SK-N-SH (cell line): ENCODE measurements around the gene GTF2F2. TPM values are rescaled to one million over a fixed set of nuclear protein-coding genes. Genes with fewer than 3 reads are reported as not detected.

Source experiments
- CTCF ChIA-PET: fragments of 300-600, 350-600 bp; formaldehyde crosslinking; extraction: SDS; loops from one replicate; lab custom pipeline; 2021; lab: Yijun Ruan, JAX
- POLR2A ChIA-PET: fragments of 350-600 bp; sonication (Branson Sonifier 250); formaldehyde crosslinking; extraction: SDS; loops from one replicate; lab custom pipeline; 2020; ENCODE audit warnings: antibody characterized with exemption, inconsistent platforms; lab: Yijun Ruan, JAX
- DNase-seq: peaks from one replicate; pipeline ENCODE4 v3.0.0; 2012
- H2AFZ ChIP-seq: fragments of 200-600 bp; sonication (generic); 2 replicates; pipeline ENCODE4 v1.8.1; 2016; ENCODE audit warnings: antibody characterized with exemption, mild to moderate bottlenecking, low read depth
- H3F3A ChIP-seq: fragments of 200-600 bp; sonication (generic); replicated peaks from 2 replicates; pipeline ENCODE3; 2016; ENCODE audit warnings: antibody characterized with exemption, mild to moderate bottlenecking; ENCODE audit not compliant: insufficient read depth
- H3K27ac ChIP-seq, 2 experiments: fragments of 200-500 bp in 1 of 2; fragments of 200-600 bp in 1 of 2; sonication (Bioruptor generic) in 1 of 2; sonication (generic), shearing (Covaris generic) in 1 of 2; 2 replicates each; pipeline versions ENCODE4 v1.5.1 to v1.6.1; 2014 to 2016; ENCODE audit warnings: low read depth in 2 of 2, inconsistent platforms in 1 of 2, low read length in 1 of 2, mild to moderate bottlenecking in 1 of 2, mixed read lengths in 1 of 2
- H3K27me3 ChIP-seq: fragments of 200-600 bp; sonication (generic), shearing (Covaris generic); 2 replicates; pipeline ENCODE4 v1.6.1; 2016; ENCODE audit warnings: mixed run types; ENCODE audit not compliant: insufficient read depth
- H3K36me3 ChIP-seq, 2 experiments: fragments of 200-500 bp in 1 of 2; fragments of 200-600 bp in 1 of 2; sonication (Bioruptor generic) in 1 of 2; sonication (generic) in 1 of 2; replicated peaks in 1 of 2; 2 replicates each; pipeline versions ENCODE3 to v1.5.1; 2014 to 2016; ENCODE audit warnings: low read length in 1 of 2, mild to moderate bottlenecking in 1 of 2; ENCODE audit not compliant: insufficient read depth in 2 of 2, control insufficient read depth in 1 of 2
- H3K4me1 ChIP-seq, 2 experiments: fragments of 200-500 bp in 1 of 2; fragments of 200-600 bp in 1 of 2; sonication (Bioruptor generic) in 1 of 2; sonication (generic), shearing (Covaris generic) in 1 of 2; 2 replicates each; pipeline versions ENCODE4 v1.5.1 to v1.6.1; 2014 to 2016; ENCODE audit warnings: low read depth in 1 of 2, low read length in 1 of 2, mixed run types in 1 of 2; ENCODE audit not compliant: insufficient read depth in 2 of 2, control insufficient read depth in 1 of 2
- H3K4me2 ChIP-seq: fragments of 200-600 bp; sonication (generic), shearing (Covaris generic); 2 replicates; pipeline ENCODE4 v1.6.1; 2017; ENCODE audit warnings: mixed run types
- H3K4me3 ChIP-seq, 2 experiments: fragments of 200-500 bp in 1 of 2; fragments of 200-600 bp in 1 of 2; sonication (Bioruptor generic) in 1 of 2; sonication (generic), shearing (Covaris generic) in 1 of 2; 2 replicates each; pipeline versions ENCODE4 v1.5.1 to v1.8.1; 2014 to 2016; ENCODE audit warnings: low read depth in 2 of 2, inconsistent platforms in 1 of 2, low read length in 1 of 2, mild to moderate bottlenecking in 1 of 2, mixed read lengths in 1 of 2, moderate library complexity in 1 of 2
- H3K79me2 ChIP-seq: fragments of 200-600 bp; sonication (generic); 2 replicates; pipeline ENCODE4 v1.8.1; 2017; ENCODE audit warnings: mild to moderate bottlenecking; ENCODE audit not compliant: insufficient read depth
- H3K9ac ChIP-seq: fragments of 200-600 bp; sonication (generic); 2 replicates; pipeline ENCODE4 v1.6.1; 2017; ENCODE audit warnings: mixed run types
- H3K9me2 ChIP-seq: fragments of 200-600 bp; sonication (generic); 2 replicates; pipeline ENCODE4 v1.6.1; 2017; ENCODE audit warnings: mixed run types
- H3K9me3 ChIP-seq: fragments of 200-600 bp; sonication (generic); 2 replicates; pipeline ENCODE4 v1.6.1; 2017; ENCODE audit warnings: mixed run types, mild to moderate bottlenecking, moderate library complexity
- H4K20me1 ChIP-seq: fragments of 200-600 bp; sonication (generic); 2 replicates; pipeline ENCODE4 v1.6.1; 2017; ENCODE audit warnings: mild to moderate bottlenecking, mixed run types; ENCODE audit not compliant: insufficient read depth
- CTCF ChIP-seq: fragments of 200-600 bp; sonication (generic); IDR thresholded peaks from 2 replicates; pipeline ENCODE4 v1.6.1; 2017; ENCODE audit warnings: antibody characterized with exemption, mild to moderate bottlenecking, moderate library complexity
- FOSL2 ChIP-seq: IDR thresholded peaks from 2 replicates; pipeline ENCODE4 v1.4.0; 2012; ENCODE audit warnings: low read depth, mild to moderate bottlenecking, moderate library complexity, borderline replicate concordance
- GABPA ChIP-seq: IDR thresholded peaks from 2 replicates; pipeline ENCODE4 v1.4.0; 2012; ENCODE audit warnings: low read depth, mild to moderate bottlenecking
- GATA2 ChIP-seq: sonication (generic); formaldehyde crosslinking; IDR thresholded peaks from 2 replicates; pipeline ENCODE4 v1.5.0; 2020; ENCODE audit warnings: mild to moderate bottlenecking, missing genetic modification reagents
- NFIC ChIP-seq: IDR thresholded peaks from 2 replicates; pipeline ENCODE4 v1.4.0; 2012; ENCODE audit warnings: borderline replicate concordance
- NRF1 ChIP-seq: IDR thresholded peaks from 2 replicates; pipeline ENCODE4 v1.6.1; 2012; ENCODE audit warnings: low read depth, mild to moderate bottlenecking, low read length
- PBX3 ChIP-seq: IDR thresholded peaks from 2 replicates; pipeline ENCODE4; 2012
- POLR2AphosphoS5 ChIP-seq: IDR thresholded peaks from 2 replicates; pipeline ENCODE4 v1.6.1; 2012; ENCODE audit warnings: low read depth, low read length
- RCOR1 ChIP-seq: fragments of 150-350 bp; IDR thresholded peaks from 2 replicates; pipeline ENCODE4 v1.6.1; 2017; ENCODE audit warnings: antibody characterized with exemption, low read length
- SIN3A ChIP-seq: IDR thresholded peaks from 2 replicates; pipeline ENCODE4 v1.6.1; 2012; ENCODE audit warnings: low read depth, mild to moderate bottlenecking, low read length, moderate library complexity, borderline replicate concordance
- USF1 ChIP-seq: IDR thresholded peaks from 2 replicates; pipeline ENCODE4 v1.4.0; 2012; ENCODE audit warnings: low read depth, borderline replicate concordance
- USF2 ChIP-seq: fragments of 150-350 bp; IDR thresholded peaks from 2 replicates; pipeline ENCODE4 v1.6.1; 2017; ENCODE audit warnings: antibody characterized with exemption, low read length, low read depth, borderline replicate concordance
- YY1 ChIP-seq: IDR thresholded peaks from 2 replicates; pipeline ENCODE4 v1.4.0; 2012; ENCODE audit warnings: low read depth, mild to moderate bottlenecking
- ZBTB33 ChIP-seq: IDR thresholded peaks from 2 replicates; pipeline ENCODE4 v1.4.0; 2012; ENCODE audit warnings: low read depth, borderline replicate concordance
- WGBS: methylation state at CpG from one replicate; pipeline ENCODE4 v1.1.6; 2017; ENCODE audit warnings: low lambda C conversion rate; 5-methylcytosine and 5-hydroxymethylcytosine counted together
- polyA plus RNA-seq, 3 experiments: library from polyadenylated mRNA; depleted of rRNA; stranded (reverse); fragments of >200 nt; gene quantifications; 2 replicates each; pipeline ENCODE4 v1.2.3, GENCODE V29; 2012

The GTF2F2 gene
- polyA plus RNA-seq, 1 of the 3 experiments (the other 2 are of a cell fraction) = 24.2 TPM

- Histone ChIP-seq H3K9me2 (no peaks in the 10 kb centered on the region), H2AFZ (no peak overlapping the region), H3K9me3 (no peaks in the 10 kb centered on the region), H3K4me1 (peaks cover 0 to 10% of the 10 kb centered on the region in 2 experiments; a peak in 2 of 4 replicates), H3K36me3 (peaks cover 6 to 13% of the 10 kb centered on the region in 2 experiments), H3K79me2 (peaks cover 48% of the 10 kb centered on the region), H3K27ac (no peak overlapping the region), H4K20me1 (no peaks in the 10 kb centered on the region), H3K4me2 (no peak overlapping the region), H3F3A (no peaks in the 10 kb centered on the region), H3K27me3 (no peaks in the 10 kb centered on the region), H3K4me3 (no peak overlapping the region), H3K9ac (no peak overlapping the region)
- no peak for TF ChIP-seq POLR2AphosphoS5
- no peak for TF ChIP-seq YY1
- no peak for TF ChIP-seq RCOR1
- no peak for TF ChIP-seq GATA2 (CRISPR knock-in tag)
- no peak for TF ChIP-seq USF1
- TF ChIP-seq NFIC = no peak
- no peak for TF ChIP-seq GABPA
- TF ChIP-seq SIN3A = no peak
- no peak for TF ChIP-seq CTCF
- TF ChIP-seq USF2 = no peak
- no peak for TF ChIP-seq ZBTB33
- TF ChIP-seq NRF1 = no peak
- no peak for TF ChIP-seq FOSL2
- TF ChIP-seq PBX3 = no peak
- POLR2A ChIA-PET = interaction anchor here (0.6 kb wide), 1 partner anchor 814 kb away, joined by 5 read pairs; no protein-coding TSS in a partner anchor
- CTCF ChIA-PET = interaction anchor here (1.3 kb wide), 1 partner anchor 11 kb away, joined by 3 read pairs; no protein-coding TSS in a partner anchor
- WGBS = 100% methylated on average over 2 of the region's 2 CpGs
- no peak for DNase-seq
Observed at GRCh38 chr13:45137526-45137925, 17.2 kb downstream of the GTF2F2 start.
